ENCODE results near the gene CAD. TPM values are rescaled to one million over a fixed set of nuclear protein-coding genes. Genes with fewer than 3 reads are reported as not detected.
A peak's percentile ranks its signal among the peaks of the same experiment; 100 is the strongest.

The CAD gene
- total and polyA plus RNA-seq, 9 donors, result 11.9 to 53.9 (median 31.1) TPM

DNA sequence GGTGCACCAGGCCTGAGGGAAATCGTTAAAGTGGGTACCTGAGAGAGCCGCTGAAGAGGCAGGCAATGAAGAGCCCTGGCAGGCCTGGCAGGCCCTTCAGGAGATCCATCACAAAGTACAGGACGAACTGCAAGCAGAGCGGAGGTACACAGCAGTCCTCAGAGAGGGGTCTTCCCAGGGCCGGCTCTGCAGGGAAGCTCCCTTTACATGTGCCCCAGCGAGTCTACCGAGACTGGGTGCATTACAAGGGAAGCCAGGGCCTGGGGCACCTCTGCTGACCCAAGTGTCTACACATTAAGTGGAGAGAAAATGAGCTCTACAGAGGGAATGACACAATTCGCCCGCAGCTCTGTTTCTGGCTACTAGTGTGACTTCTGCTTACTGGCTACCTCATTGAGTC, 13.4 kb upstream of the CAD start:
- 95 to 97% (median 97%) methylated on average over 9 of the region's 9 CpGs for WGBS, 3 donors
- no peak overlapping the region for H3K4me3 ChIP-seq
- TF ChIP-seq, protein P1, sequence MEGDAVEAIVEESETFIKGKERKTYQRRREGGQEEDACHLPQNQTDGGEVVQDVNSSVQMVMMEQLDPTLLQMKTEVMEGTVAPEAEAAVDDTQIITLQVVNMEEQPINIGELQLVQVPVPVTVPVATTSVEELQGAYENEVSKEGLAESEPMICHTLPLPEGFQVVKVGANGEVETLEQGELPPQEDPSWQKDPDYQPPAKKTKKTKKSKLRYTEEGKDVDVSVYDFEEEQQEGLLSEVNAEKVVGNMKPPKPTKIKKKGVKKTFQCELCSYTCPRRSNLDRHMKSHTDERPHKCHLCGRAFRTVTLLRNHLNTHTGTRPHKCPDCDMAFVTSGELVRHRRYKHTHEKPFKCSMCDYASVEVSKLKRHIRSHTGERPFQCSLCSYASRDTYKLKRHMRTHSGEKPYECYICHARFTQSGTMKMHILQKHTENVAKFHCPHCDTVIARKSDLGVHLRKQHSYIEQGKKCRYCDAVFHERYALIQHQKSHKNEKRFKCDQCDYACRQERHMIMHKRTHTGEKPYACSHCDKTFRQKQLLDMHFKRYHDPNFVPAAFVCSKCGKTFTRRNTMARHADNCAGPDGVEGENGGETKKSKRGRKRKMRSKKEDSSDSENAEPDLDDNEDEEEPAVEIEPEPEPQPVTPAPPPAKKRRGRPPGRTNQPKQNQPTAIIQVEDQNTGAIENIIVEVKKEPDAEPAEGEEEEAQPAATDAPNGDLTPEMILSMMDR (IDR thresholded peaks at IDR 0.05), result no peak
- no peak for TF ChIP-seq EP300 (IDR thresholded peaks at IDR 0.05)
- TF ChIP-seq POLR2A (IDR thresholded peaks at IDR 0.05), result no peak
- DNase-seq, result no peak
- peaks cover 2% of the 10 kb centered on the region for H3K4me1 ChIP-seq (ENCODE audit: insufficient read depth)
- no peaks in the 10 kb centered on the region for H3K36me3 ChIP-seq
- intact Hi-C loops (cut with DNase I), result loop anchor here in 1 of 4 donors (10.0 kb wide), 1 partner anchor 239 kb away; no protein-coding TSS in a partner anchor
- H3K27ac ChIP-seq, result no peak overlapping the region
- H3K9me3 ChIP-seq, result no peaks in the 10 kb centered on the region
- no peaks in the 10 kb centered on the region for H3K27me3 ChIP-seq

DNA sequence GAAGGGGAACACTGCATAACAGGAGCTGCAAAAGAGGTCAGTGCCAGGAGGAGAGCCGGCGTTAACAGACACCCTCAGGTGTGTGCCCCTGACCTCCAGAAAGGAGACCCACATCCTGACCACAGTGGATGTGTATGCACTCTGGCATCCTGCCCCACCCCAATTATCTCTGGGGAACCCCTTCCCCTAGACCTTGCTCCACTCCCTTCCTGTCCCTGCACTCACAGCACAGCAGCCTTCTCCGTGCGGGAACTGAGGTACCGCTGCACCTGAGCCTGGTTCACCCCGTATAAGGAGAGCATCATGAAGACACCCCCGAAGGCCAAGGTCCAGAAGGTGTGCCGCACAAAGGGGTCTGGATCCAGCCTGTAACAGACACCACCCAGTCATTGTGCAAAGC, 12.6 kb upstream of the CAD start:
- intact Hi-C loops (cut with DNase I), result loop anchor here in 1 of 4 donors (10.0 kb wide), 1 partner anchor 240 kb away; no protein-coding TSS in a partner anchor
- Histone ChIP-seq H3K27me3 (no peaks in the 10 kb centered on the region), H3K36me3 (no peaks in the 10 kb centered on the region)

DNA sequence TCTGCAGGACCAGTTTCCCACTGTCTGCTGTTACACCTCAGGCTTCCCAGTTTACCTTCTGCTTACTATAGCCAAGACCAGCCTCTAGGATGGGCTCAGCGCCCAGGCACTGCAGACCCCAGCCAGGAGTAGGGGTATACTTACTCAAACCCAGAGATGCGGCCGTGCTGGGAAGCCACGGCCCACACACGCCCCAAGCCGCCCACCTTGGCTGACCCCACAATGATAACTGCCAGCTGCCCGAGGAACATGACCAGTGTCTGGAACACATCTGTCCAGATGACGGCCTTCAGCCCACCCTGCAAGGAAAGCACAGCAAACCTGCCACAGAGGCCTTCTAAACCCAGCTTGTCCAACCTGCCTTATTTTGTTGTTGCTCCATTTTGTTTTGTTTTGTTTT, 12.0 kb upstream of the CAD start:
- H3K36me3 ChIP-seq, result no peaks in the 10 kb centered on the region
- no peak overlapping the region for H3K4me3 ChIP-seq
- H3K27me3 ChIP-seq, result no peaks in the 10 kb centered on the region
- 17 to 26% (median 20%) methylated on average over 8 of the region's 8 CpGs for WGBS, 3 donors
- DNase-seq, result peak in 2 of 5 donors; percentile 54 to 74
- TF ChIP-seq EP300 (IDR thresholded peaks at IDR 0.05) (no peak), POLR2A (IDR thresholded peaks at IDR 0.05) (no peak)
- TF ChIP-seq, protein P1 (IDR thresholded peaks at IDR 0.05), result no peak
- H3K27ac ChIP-seq, result no peak overlapping the region
- peaks cover 2% of the 10 kb centered on the region for H3K4me1 ChIP-seq (ENCODE audit: insufficient read depth)
- intact Hi-C loops (cut with DNase I), result loop anchor here in 1 of 4 donors (10.0 kb wide), 1 partner anchor 240 kb away; no protein-coding TSS in a partner anchor
- H3K9me3 ChIP-seq, result no peaks in the 10 kb centered on the region

More for the DNA sequence above, 12.6 kb upstream of the CAD start:
- 89 to 94% (median 91%) methylated on average over 8 of the region's 8 CpGs for WGBS, 3 donors
- TF ChIP-seq EP300 (IDR thresholded peaks at IDR 0.05), result no peak
- TF ChIP-seq, protein P1 (IDR thresholded peaks at IDR 0.05), result no peak
- no peak for TF ChIP-seq POLR2A (IDR thresholded peaks at IDR 0.05)
- Histone ChIP-seq H3K4me3 (no peak overlapping the region), H3K9me3 (no peaks in the 10 kb centered on the region), H3K27ac (no peak overlapping the region), H3K4me1 (ENCODE audit: insufficient read depth) (peaks cover 2% of the 10 kb centered on the region)
- no peak for DNase-seq

DNA sequence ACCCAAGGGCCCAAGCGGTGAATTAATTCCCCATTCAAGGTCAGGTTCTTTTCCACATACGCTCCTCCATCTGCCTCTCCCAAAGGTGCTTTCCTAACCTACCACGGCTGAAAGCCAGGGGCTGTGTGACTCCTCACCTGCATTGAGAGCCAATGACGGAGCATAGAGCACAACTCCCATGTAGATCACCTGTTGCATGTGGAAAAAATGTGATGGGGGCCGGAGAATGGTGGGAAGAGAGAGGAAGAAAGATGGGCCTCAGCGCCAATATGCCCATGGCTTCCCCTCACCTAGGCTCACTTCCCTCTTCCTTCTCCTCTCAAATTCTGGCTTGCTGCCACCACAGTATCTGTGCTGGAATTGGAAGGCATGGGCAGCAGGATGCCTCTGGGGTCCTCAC, 10.8 kb upstream of the CAD start:
- H3K27ac ChIP-seq, result no peak overlapping the region
- WGBS, 3 donors, result 93 to 97% (median 95%) methylated on average over 6 of the region's 6 CpGs
- intact Hi-C loops (cut with DNase I), result loop anchor here in 1 of 4 donors (10.0 kb wide), 1 partner anchor 242 kb away; no protein-coding TSS in a partner anchor
- H3K9me3 ChIP-seq, result no peaks in the 10 kb centered on the region
- no peak for DNase-seq
- no peak for TF ChIP-seq POLR2A (IDR thresholded peaks at IDR 0.05)
- TF ChIP-seq, protein P1 (IDR thresholded peaks at IDR 0.05), result no peak
- no peaks in the 10 kb centered on the region for H3K27me3 ChIP-seq
- H3K4me1 ChIP-seq (ENCODE audit: insufficient read depth), result peaks cover 2% of the 10 kb centered on the region
- no peak overlapping the region for H3K4me3 ChIP-seq
- no peaks in the 10 kb centered on the region for H3K36me3 ChIP-seq

All from ovary (tissue), 9 donors.